GM10266 (cell line): ENCODE measurements around the gene SCFD2.

ENCODE experiments used
- DNase-seq: peaks from one replicate; pipeline ENCODE4 v3.0.0; 2012; ENCODE audit errors: extremely low spot score
- TF ChIP-seq, protein P1 (sequence below): IDR thresholded peaks from 2 replicates; pipeline ENCODE4 v1.5.1; 2012; ENCODE audit warnings: mild to moderate bottlenecking, low read depth; ENCODE audit not compliant: control insufficient read depth, insufficient read depth; ENCODE audit errors: missing control alignments

SCFD2 gene

DNA sequence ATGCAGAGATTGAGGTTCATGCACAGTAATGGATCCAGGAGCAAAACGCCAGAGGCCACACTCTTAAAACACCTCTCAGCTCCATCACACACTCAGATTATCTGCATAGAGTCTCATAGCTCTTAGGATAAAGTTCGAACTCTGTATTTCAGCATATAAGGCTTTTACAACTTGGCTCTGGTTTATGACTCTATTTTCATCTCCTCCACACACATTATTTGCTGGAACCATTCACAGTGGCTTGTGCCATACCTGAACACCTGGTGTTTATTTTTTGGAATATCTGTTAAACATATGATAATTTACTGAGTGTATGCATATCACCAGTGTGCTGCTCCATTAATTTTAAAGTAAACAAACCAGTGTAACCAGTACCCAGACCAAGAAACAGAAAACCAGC, 476.5 kb downstream of the SCFD2 start:
- TF ChIP-seq, protein P1, sequence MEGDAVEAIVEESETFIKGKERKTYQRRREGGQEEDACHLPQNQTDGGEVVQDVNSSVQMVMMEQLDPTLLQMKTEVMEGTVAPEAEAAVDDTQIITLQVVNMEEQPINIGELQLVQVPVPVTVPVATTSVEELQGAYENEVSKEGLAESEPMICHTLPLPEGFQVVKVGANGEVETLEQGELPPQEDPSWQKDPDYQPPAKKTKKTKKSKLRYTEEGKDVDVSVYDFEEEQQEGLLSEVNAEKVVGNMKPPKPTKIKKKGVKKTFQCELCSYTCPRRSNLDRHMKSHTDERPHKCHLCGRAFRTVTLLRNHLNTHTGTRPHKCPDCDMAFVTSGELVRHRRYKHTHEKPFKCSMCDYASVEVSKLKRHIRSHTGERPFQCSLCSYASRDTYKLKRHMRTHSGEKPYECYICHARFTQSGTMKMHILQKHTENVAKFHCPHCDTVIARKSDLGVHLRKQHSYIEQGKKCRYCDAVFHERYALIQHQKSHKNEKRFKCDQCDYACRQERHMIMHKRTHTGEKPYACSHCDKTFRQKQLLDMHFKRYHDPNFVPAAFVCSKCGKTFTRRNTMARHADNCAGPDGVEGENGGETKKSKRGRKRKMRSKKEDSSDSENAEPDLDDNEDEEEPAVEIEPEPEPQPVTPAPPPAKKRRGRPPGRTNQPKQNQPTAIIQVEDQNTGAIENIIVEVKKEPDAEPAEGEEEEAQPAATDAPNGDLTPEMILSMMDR = no peak
- DNase-seq = no peak

DNA sequence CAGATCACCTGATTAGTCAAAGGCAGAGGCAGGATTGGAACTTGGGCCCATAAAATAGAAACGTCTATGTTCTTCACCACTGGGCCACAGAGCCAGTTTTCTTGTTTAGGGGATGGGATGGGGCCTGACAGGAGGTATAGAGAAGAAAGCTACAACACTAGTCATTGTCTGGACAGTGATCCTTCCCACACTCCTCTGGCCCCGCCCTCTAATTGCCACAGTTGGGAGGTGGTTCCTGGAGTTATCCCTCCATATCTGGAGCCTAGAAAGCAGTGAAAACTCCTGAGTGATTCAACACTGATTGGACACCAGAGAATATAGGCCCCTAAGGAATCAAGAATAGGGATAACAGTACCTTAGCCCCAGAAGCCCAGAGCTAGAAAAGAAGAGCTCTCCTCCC, 480.9 kb downstream of the SCFD2 start:
- DNase-seq = no peak
- TF ChIP-seq, protein P1 = no peak

DNA sequence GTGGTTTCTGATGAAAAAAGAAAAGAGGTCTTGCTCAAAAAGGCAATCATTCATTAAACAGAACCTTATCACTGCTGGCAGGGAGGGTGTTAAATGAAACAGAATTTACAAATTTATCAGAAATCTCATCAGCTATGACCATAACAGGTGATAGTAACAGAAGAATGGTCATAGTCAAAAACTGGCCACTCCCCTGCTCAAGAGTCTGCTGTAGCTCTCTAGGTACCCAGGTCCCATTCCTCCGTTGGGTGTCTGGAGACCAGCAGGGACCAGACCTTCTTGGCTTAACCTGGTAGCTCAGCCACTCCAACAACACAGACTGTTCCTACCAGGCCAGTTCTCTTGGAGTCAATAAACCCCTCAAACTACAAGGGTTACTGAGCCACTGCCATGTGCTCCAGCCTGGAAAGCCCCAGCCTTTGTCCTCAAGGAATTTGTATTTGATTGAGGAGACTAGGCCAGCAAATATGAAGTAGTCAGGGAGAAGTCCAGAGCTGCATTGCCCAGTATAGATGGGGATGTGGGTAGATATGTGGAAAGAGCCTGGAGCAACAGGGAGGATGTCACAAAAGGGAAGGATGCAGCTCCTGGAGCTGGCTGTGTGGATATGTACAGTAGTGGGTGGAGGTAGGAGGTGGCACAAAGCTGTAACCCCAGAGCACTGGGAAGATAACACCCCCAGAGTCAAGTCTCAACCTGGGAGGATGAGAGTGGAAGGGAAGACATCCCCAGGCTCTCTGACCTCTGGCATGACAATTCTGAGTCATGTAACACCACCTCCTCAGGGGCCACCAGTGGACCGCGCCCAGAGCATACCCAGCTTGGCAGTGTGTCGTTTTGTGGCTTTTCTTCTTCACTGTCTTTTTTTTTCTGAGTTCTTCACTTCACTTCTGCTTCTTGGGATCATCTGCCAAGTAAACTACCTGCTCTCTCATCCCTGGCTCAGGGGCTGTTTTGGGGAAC, 481.9 kb downstream of the SCFD2 start:
- TF ChIP-seq, protein P1 = no peak
- DNase-seq = no peak

DNA sequence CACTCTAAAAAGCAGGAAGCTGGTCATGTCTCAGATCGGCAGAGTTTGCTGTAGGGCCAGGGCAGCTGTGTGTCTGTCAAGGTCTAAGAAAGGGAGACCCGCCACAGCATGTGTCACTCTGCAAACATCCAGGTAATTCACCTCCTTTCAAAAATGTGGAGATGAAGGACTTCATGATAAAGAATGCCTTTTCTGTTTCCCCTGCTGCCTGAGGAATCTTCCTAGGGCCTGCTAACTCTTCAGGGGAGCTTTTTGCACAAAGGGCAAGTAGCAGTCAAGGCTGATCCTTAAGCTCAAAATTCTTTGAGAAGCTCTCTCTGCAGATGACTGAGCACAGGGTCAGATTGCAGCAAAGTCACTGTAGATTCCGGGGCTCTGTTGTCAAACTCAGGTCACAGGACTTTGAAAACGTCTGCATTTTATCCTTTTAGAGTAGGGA, 482.7 kb downstream of the SCFD2 start:
- no peak for DNase-seq
- TF ChIP-seq, protein P1 = no peak

DNA sequence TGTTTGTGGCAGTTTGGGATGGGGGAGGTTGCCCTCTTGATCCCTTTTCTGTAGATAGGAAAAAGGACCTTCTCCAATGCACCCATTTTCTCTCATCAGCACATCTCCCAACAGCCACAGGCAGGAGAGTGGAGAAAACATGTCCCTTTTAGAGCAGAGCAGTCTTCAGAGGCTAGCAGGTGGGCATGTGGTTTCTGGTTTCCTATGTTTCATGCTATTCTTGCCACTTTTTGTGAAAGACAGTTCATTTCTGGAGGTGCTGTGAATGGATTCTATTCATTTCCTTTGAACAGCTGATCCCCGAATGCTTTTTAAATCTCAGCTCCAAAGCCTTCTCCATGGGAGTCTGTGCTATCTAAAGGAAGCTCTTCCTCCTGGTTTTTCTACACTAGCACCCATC, 484.9 kb downstream of the SCFD2 start:
- TF ChIP-seq, protein P1 = no peak
- no peak for DNase-seq

DNA sequence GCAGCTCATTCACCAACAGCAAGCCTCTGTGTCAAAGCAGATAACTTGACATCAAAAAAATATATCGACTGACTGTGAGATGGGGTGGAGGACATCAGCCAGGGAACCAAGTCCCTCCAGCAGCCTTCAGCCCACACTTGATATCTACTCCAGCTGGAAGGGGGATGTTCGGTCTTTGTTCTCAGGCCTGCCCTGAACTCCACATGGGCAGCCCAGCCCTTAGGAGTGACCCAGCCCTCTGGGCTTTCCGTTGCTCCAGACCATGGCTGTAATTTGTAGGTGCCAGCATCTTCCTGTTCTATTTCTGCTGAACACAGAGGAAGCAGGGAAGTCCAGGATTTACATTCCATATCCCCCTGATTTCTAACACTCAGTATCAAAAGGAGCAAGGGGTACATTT, 486.4 kb downstream of the SCFD2 start:
- DNase-seq = no peak

More for the DNA sequence above, 486.4 kb downstream of the SCFD2 start:
- TF ChIP-seq, protein P1 = no peak
